ENCODE measurements around the gene STX3. TPM values are rescaled to one million over a fixed set of nuclear protein-coding genes. Genes with fewer than 3 reads are reported as not detected.

Gene STX3
- total RNA-seq, 1 donor from 2014 or later = 22.1 TPM

DNA sequence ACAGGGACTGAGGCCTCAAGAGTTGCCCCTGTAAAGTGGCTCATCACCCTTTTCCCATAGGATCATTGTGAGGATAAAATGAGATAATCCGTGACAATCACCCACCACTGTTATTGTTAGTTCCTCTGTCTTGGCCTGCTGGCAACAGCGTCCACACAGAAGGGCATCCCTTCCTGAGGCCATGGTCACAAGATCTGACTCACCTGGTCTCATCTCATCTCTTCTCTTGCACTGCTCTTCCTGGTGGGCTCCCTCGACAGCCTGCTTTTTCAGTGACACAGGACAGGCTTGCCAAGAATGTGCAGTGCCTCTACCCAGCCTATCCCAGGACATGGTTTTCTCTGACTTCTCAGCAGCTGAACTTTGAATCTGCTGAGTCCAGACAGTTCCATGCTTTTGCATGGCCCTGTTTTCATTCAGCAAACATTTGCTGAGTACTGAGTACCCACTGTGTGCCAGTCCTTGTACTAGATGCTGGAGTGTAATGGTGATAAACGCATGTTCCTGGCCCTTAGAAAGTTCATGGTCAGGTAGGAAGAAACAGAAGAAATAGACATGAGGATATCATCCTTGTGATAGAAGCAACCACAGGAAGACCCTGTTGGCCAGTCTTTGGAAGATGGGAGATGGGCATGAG lies 3.3 kb downstream of the STX3 start:
- Mint-ChIP-seq H3K27ac (ENCODE audit: unreplicated experiment) (no peak overlapping the region), H3K36me3 (ENCODE audit: low read depth) (peaks cover 1% of the 10 kb centered on the region), H3K4me3 (ENCODE audit: unreplicated experiment) (no peak overlapping the region), H3K9me3 (ENCODE audit: low read depth) (no peaks in the 10 kb centered on the region), H3K27me3 (ENCODE audit: low read depth) (no peaks in the 10 kb centered on the region), H3K4me1 (ENCODE audit: low read depth) (peaks cover 28% of the 10 kb centered on the region)
- TF ChIP-seq, protein P1, sequence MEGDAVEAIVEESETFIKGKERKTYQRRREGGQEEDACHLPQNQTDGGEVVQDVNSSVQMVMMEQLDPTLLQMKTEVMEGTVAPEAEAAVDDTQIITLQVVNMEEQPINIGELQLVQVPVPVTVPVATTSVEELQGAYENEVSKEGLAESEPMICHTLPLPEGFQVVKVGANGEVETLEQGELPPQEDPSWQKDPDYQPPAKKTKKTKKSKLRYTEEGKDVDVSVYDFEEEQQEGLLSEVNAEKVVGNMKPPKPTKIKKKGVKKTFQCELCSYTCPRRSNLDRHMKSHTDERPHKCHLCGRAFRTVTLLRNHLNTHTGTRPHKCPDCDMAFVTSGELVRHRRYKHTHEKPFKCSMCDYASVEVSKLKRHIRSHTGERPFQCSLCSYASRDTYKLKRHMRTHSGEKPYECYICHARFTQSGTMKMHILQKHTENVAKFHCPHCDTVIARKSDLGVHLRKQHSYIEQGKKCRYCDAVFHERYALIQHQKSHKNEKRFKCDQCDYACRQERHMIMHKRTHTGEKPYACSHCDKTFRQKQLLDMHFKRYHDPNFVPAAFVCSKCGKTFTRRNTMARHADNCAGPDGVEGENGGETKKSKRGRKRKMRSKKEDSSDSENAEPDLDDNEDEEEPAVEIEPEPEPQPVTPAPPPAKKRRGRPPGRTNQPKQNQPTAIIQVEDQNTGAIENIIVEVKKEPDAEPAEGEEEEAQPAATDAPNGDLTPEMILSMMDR (IDR thresholded peaks at IDR 0.05) = no peak
- no peak for DNase-seq (ENCODE audit: low spot score)

GRCh38 chr11:59759900-59760299 lies 4.7 kb downstream of the STX3 start:
- peaks cover 27% of the 10 kb centered on the region for H3K4me1 Mint-ChIP-seq (ENCODE audit: low read depth)
- TF ChIP-seq, protein P1 (IDR thresholded peaks at IDR 0.05) = no peak
- H3K9me3 Mint-ChIP-seq (ENCODE audit: low read depth) = no peaks in the 10 kb centered on the region
- no peak for DNase-seq (ENCODE audit: low spot score)
- no peak overlapping the region for H3K4me3 Mint-ChIP-seq (ENCODE audit: unreplicated experiment)
- no peaks in the 10 kb centered on the region for H3K27me3 Mint-ChIP-seq (ENCODE audit: low read depth)
- no peak overlapping the region for H3K27ac Mint-ChIP-seq (ENCODE audit: unreplicated experiment)
- H3K36me3 Mint-ChIP-seq (ENCODE audit: low read depth) = peaks cover 1% of the 10 kb centered on the region

DNA sequence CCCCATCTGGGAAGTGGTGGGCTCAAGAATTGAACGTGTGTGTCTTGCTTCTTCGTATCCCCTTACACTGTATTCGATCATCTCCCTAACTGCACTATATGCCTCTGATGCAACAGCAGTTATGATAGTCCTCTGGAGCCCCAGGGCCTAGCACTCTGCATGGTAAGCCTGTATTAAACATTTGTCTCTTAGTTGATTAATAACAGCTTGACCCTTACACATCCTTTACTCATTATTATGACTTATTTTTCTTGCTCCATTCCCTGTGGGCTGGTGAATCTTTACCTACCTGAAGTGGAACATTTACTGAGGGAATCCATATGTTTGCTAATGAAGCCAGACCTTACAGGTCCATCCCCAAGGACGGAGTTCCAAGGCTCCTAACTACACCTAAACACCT lies 5.6 kb downstream of the STX3 start:
- Mint-ChIP-seq H3K27ac (ENCODE audit: unreplicated experiment) (no peak overlapping the region), H3K27me3 (ENCODE audit: low read depth) (no peaks in the 10 kb centered on the region), H3K4me3 (ENCODE audit: unreplicated experiment) (no peak overlapping the region), H3K36me3 (ENCODE audit: low read depth) (peaks cover 1% of the 10 kb centered on the region), H3K4me1 (ENCODE audit: low read depth) (peaks cover 31% of the 10 kb centered on the region), H3K9me3 (ENCODE audit: low read depth) (no peaks in the 10 kb centered on the region)
- no peak for DNase-seq (ENCODE audit: low spot score)
- TF ChIP-seq, protein P1 (IDR thresholded peaks at IDR 0.05) = no peak

GRCh38 chr11:59761993-59762392 lies 6.8 kb downstream of the STX3 start:
- no peak for DNase-seq (ENCODE audit: low spot score)
- no peak overlapping the region for H3K4me3 Mint-ChIP-seq (ENCODE audit: unreplicated experiment)
- H3K27me3 Mint-ChIP-seq (ENCODE audit: low read depth) = no peaks in the 10 kb centered on the region
- no peak overlapping the region for H3K27ac Mint-ChIP-seq (ENCODE audit: unreplicated experiment)
- no peaks in the 10 kb centered on the region for H3K9me3 Mint-ChIP-seq (ENCODE audit: low read depth)
- peaks cover 1% of the 10 kb centered on the region for H3K36me3 Mint-ChIP-seq (ENCODE audit: low read depth)
- TF ChIP-seq, protein P1 (IDR thresholded peaks at IDR 0.05) = no peak
- H3K4me1 Mint-ChIP-seq (ENCODE audit: low read depth) = peaks cover 21% of the 10 kb centered on the region

DNA sequence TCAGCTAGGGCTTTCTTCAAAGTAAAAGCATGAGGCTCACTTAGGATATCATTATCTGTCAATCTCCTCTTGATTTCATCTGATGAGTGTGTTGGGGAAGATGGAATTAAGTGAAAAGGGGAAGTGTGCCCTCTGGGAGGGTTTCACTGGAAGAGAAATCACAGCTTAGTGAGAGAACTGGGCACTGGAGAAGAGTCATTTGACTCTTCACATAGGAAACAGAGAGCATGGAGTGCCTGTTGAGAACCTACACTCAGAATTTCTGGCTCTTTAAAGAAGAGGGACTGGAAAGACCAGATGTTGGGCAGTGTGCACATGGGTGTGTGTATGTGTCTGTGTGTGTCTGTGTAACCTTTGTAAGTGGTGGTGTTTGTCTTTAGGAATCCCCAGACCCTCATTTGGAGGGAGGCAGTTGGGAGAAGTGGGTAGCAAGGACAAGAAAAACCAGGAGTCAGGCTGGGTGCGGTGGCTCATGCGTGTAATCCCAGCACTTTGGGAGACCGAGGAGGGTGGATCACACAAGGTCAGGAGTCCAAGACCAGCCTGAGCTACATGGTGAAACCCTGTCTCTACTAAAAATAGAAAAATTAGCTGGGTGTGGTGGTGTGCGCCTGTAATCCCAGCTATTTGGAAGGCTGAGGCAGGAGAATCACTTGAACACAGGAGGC lies 10.0 kb downstream of the STX3 start:
- H3K27ac Mint-ChIP-seq (ENCODE audit: unreplicated experiment) = no peak overlapping the region
- TF ChIP-seq, protein P1 (IDR thresholded peaks at IDR 0.05) = no peak

More for the DNA sequence above, 10.0 kb downstream of the STX3 start:
- Mint-ChIP-seq H3K36me3 (ENCODE audit: low read depth) (no peaks in the 10 kb centered on the region), H3K4me3 (ENCODE audit: unreplicated experiment) (no peak overlapping the region), H3K4me1 (ENCODE audit: low read depth) (peaks cover 15% of the 10 kb centered on the region), H3K27me3 (ENCODE audit: low read depth) (no peaks in the 10 kb centered on the region), H3K9me3 (ENCODE audit: low read depth) (no peaks in the 10 kb centered on the region)
- no peak for DNase-seq (ENCODE audit: low spot score)
